ENCODE measurements around the gene RHOT2.

DNA sequence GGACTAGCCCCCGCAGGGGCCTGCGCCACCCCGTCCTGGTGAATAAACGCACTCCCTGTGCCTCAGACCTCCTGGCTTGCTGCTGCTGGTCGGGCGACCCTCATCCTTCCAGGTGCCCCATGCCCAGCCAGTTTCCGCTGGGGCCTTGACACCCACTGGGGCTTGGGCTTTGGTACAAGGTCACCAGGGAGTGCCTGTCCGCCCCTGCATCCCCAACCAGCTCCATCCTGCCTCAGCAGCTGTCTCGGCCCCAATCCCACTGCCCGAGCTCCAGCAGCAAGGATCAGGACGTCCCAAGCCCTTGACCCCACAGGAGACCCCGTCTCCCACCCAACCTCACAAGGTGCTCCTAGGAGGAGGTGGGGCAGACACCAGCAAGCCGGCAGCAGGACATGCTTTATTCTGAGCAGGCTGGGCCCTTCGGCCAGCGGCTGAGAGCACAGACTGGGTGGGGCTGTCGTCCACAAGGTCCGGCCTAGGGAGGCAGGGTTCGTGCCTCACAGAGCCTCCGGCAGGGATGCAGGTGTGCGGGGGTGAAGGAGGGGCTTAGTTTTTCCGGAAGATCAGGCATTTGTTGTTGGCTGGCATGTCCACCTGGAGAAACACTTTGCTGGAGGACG is 33.8 kb upstream of the RHOT2 start:
- TF ChIP-seq, protein P1, sequence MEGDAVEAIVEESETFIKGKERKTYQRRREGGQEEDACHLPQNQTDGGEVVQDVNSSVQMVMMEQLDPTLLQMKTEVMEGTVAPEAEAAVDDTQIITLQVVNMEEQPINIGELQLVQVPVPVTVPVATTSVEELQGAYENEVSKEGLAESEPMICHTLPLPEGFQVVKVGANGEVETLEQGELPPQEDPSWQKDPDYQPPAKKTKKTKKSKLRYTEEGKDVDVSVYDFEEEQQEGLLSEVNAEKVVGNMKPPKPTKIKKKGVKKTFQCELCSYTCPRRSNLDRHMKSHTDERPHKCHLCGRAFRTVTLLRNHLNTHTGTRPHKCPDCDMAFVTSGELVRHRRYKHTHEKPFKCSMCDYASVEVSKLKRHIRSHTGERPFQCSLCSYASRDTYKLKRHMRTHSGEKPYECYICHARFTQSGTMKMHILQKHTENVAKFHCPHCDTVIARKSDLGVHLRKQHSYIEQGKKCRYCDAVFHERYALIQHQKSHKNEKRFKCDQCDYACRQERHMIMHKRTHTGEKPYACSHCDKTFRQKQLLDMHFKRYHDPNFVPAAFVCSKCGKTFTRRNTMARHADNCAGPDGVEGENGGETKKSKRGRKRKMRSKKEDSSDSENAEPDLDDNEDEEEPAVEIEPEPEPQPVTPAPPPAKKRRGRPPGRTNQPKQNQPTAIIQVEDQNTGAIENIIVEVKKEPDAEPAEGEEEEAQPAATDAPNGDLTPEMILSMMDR (conservative IDR thresholded peaks at IDR 0.05) = no peak
- no peak for TF ChIP-seq ZFX (IDR thresholded peaks at IDR 0.05)
